KOPT-K1 (cell line): Measurements from ENCODE around the gene LUC7L.
"Not testable (repeated sequence)": the region's sequence is repeated elsewhere in the genome, so short reads cannot be mapped to it uniquely, and the experiment has no call there.

Source experiments
- H3K27ac ChIP-seq: fragments of 200-600 bp; sonication (generic); 2 replicates; pipeline ENCODE4 v1.5.1; 2016; ENCODE audit warnings: antibody characterized with exemption, mild to moderate bottlenecking, low read depth, low read length; ENCODE audit not compliant: poor library complexity, severe bottlenecking
- H3K36me3 ChIP-seq: fragments of 200-600 bp; sonication (generic); 2 replicates; pipeline ENCODE4 v1.5.1; 2017; ENCODE audit warnings: antibody characterized with exemption, mild to moderate bottlenecking, low read length, moderate library complexity; ENCODE audit not compliant: insufficient read depth
- H3K9me3 ChIP-seq: fragments of 200-600 bp; sonication (generic); 2 replicates; pipeline ENCODE4 v1.5.1; 2017; ENCODE audit warnings: antibody characterized with exemption, low read length, mild to moderate bottlenecking; ENCODE audit not compliant: insufficient read depth, poor library complexity, severe bottlenecking

The LUC7L gene

DNA sequence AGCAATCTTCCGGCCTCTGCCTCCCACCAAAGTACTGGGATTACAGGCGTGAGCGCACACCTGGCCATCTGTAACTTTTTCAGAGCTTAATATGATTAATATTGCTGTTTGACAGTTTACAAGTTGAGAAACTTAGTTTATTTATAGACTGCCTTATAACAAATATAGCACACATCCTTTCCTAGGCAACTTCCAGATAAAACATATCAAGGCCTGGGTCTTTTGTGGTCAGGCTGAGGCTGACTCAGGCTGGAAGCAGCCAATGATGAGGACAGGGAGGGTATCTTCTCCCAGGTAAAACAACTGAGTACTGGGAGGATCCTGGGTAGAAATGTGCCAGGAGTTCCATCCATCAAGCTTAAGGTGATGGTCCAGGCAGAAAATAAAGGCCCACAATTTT is 16.2 kb downstream of the LUC7L start:
- H3K27ac ChIP-seq = no peak overlapping the region
- H3K36me3 ChIP-seq = peaks cover 99% of the 10 kb centered on the region
- no peaks in the 10 kb centered on the region for H3K9me3 ChIP-seq

DNA sequence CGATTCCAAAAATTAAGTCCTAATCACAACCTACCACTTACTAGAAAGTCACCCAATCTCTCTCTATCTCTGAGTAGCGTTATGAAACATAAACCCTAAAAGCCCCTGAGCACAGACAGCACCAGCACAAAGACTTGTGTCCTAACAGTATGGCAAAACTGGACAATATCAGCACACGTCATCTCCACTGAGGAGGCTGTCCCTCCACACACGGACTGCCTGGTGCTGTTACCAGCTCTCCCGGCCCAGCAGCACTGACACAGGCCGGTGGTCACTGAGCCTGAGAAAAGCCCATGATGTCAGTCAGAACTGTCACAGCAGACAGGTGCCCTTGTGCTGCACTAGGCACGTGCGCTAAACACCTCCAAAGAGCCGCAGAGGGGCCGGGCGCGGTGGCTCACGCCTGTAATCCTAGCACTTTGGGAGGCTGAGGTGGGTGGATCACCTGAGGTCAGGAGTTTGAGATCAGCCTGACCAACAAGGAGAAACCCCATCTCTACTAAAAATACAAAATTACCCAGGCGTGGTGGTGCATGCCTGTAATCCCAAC is 17.5 kb downstream of the LUC7L start:
- H3K36me3 ChIP-seq = peaks cover 100% of the 10 kb centered on the region
- H3K9me3 ChIP-seq = not testable (repeated sequence)

DNA sequence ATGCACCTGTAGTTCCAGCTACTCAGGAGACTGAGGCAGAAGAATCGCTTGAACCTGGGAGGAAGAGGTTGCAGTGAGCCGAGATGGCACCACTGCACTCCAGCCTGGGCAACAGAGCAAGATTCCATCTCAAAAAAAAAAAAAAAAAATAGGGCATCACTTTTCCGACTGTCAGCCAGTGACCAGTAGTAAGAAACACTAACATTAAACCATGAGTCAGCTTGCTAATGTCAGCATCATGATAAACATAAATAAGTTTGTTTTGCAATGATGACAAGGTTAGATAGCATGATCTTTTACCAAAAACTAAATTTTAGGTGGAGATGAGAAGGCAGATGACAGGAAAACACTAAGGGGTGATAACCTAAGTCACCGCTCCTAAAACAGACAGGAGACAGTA is 19.9 kb downstream of the LUC7L start:
- not testable (repeated sequence) for H3K27ac ChIP-seq, H3K9me3 ChIP-seq
- H3K36me3 ChIP-seq = peaks cover 100% of the 10 kb centered on the region

More for the DNA sequence above, 17.5 kb downstream of the LUC7L start:
- not testable (repeated sequence) for H3K27ac ChIP-seq

DNA sequence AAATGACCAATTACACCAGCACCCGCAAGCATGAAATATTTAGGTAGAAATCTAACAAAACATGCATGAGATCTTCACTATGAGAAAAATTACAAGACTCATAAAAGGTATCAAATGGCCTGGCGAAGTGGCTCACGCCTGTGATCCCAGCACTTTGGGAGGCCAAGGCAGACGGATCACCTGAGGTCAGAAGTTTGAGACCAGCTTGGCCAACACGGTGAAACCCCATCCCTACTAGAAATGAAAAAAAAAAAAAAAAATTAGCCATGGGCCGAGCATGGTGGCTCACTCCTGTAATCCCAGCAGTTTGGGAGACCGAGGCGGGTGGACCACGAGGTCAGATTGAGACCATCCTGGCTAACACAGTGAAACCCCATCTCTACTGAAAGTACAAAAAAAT is 25.2 kb downstream of the LUC7L start:
- H3K27ac ChIP-seq, H3K9me3 ChIP-seq: not testable (repeated sequence)
- H3K36me3 ChIP-seq = peaks cover 100% of the 10 kb centered on the region

DNA sequence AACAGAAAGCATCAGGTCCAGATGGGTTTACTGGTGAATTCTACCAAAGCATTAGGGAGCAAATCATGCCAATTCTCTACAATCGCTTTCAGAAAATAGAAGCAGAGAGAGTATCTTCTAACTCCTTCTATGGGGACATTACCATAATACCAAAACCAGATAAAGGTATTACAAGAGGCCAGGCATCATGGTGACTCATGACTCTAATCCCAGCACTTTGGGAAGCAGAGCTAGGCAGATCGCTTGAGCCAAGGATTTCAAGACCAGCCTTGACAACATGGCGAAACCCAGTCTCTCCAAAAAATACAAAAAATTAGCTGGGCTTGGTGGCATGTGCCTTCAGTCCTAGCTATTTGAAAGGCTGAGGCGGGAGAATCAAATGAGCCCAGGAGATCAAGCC is 26.0 kb downstream of the LUC7L start:
- H3K27ac ChIP-seq = no peak overlapping the region
- no peaks in the 10 kb centered on the region for H3K9me3 ChIP-seq
- H3K36me3 ChIP-seq = peaks cover 100% of the 10 kb centered on the region

DNA sequence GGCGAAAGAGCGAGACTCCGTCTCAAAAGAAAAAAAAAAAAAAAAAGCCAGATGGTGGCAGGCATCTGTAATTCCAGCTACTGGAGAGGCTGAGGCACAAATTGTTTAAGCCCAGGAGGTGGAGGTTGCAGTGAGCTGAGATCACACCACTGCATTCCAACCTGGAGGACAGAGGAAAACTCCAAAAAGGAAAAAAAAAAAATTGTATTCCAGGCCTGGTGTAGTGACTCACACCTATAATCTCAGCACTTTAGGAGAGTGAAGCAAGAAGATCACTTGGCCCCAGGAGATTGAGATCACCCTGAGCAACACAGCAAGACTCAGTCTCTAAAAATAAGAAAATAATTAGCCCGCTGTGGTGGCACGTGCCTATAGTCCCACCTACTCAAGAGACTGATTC is 28.9 kb downstream of the LUC7L start:
- Histone ChIP-seq H3K36me3 (peaks cover 100% of the 10 kb centered on the region), H3K27ac (no peak overlapping the region)

DNA sequence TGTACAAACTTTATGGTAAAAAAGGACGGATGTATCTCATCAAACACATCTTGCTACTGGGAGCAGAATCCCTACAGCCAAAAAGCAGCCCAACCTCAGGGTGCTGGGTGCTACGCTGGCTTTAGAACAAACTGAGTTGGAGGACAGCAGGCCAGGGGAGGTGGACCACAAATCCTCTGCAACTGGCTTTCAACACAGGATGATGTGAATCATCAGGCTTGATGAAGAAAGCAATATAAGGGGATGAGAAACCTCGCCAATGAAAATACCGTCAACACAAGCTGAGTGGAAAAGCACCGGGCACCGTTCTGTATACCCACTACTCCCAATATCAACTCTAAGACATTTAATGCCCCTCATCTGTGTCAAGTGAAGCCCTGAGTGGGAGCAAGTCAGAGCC is 34.7 kb downstream of the LUC7L start:
- H3K9me3 ChIP-seq = no peaks in the 10 kb centered on the region
- no peak overlapping the region for H3K27ac ChIP-seq
- peaks cover 100% of the 10 kb centered on the region for H3K36me3 ChIP-seq

More for the DNA sequence above, 28.9 kb downstream of the LUC7L start:
- H3K9me3 ChIP-seq = no peaks in the 10 kb centered on the region

DNA sequence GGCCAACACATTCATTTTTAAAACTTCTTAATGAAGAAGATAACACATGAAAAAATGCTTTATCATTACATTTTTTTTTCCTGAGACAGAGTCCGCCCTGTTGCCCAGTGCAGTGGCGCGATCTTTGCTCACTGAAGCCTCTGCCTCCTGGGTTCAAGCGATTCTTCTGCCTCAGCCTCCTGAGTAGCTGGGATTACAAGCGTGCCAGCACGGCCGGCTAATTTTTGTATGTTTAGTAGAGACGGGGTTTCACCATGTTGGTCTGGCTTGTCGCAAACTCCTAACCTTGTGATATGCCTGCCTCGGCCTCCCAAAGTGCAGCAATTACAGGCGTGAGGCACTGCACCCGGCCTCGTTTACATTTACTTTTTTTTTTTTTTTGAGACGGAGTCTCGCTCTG is 35.8 kb downstream of the LUC7L start:
- H3K36me3 ChIP-seq = peaks cover 100% of the 10 kb centered on the region
- H3K27ac ChIP-seq = no peak overlapping the region
- no peaks in the 10 kb centered on the region for H3K9me3 ChIP-seq

DNA sequence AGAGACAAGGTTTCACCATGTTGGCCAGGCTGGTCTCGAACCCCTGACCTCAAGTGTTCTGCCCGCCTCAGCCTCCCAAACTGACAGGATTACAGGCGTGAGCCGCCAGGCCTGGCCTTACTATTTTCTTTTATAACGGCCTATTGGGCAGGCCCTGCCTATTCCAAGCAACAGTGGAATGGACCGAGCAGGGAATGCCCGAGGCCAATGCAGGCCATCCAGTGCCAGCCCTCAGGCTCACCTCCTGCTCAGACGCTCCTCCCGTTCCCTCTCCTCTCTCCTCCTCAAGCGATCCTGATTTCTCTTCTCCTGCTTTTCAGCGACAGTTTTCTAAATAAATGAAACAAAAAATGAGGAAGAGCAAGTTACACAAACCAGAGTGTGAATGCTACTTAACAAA is 36.6 kb downstream of the LUC7L start:
- no peaks in the 10 kb centered on the region for H3K9me3 ChIP-seq
- peaks cover 100% of the 10 kb centered on the region for H3K36me3 ChIP-seq
- H3K27ac ChIP-seq = no peak overlapping the region

DNA sequence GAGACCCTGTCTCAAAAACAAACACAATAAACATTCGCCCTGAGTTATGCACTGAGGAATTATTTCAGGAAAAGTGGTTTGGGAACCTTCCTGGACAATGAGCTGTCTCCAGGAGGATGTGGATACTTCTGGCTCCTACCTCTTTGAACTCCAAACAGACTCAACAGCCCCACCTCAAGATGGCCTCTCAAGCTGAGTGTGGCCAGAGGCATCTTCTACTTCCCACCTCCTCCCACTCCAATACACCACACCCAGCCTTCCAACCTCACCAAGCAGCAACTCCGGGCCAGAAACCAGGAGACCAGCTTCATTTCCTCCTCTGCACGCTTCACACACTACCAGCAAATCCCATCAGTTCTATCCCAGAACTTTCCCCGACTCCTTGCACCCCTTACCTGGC is 37.4 kb downstream of the LUC7L start:
- Histone ChIP-seq H3K36me3 (peaks cover 99% of the 10 kb centered on the region), H3K9me3 (peaks cover 4% of the 10 kb centered on the region), H3K27ac (no peak overlapping the region)

DNA sequence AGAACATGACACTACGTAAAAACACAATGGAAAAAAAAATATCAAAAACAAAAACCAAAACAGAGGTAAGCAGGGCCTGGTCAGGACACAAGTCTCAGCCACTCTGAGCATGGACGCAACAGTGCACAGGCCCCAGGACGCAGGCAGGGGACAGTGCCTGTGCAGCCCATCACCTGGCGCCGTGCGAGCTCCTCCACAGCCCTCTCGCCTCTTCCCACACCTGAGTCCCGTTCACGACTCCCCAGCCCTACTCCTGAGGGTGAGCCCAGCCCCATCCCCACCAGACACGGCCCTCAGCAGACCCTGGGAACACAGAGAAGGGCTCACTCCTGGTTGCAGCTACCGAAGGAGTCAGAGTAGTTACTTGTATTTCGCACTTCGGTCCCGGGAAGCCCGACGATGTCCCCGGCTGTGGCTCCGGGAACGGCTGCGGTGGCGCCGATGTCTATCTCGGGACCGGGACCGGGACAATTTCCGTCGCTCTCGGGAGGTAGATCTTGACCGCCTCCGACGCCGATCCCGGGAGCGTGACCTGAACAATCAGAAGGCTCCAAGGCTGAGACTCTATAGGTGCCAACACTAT is 39.6 kb downstream of the LUC7L start:
- peaks cover 4% of the 10 kb centered on the region for H3K9me3 ChIP-seq
- H3K27ac ChIP-seq = no peak overlapping the region
- peaks cover 90% of the 10 kb centered on the region for H3K36me3 ChIP-seq

DNA sequence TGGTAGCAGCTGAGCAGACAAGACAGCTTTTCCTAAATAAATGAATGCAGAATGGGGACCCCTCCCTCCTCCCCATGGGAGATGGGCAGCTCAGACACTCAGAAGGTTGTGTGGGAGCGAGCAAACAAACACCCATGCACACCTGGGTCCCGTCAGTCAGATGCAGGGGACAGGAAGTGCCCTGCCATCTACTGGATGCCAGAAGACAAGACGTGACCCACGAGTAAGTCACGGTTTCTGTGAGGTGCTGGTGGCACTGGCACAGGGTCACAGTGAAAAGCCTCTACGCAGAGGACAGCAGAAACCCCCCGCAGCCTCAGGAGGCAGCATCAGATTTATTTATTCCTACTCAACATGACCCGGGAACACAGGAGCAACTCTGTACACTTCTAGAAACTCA is 40.6 kb downstream of the LUC7L start:
- no peak overlapping the region for H3K27ac ChIP-seq
- peaks cover 4% of the 10 kb centered on the region for H3K9me3 ChIP-seq
- H3K36me3 ChIP-seq = peaks cover 89% of the 10 kb centered on the region

DNA sequence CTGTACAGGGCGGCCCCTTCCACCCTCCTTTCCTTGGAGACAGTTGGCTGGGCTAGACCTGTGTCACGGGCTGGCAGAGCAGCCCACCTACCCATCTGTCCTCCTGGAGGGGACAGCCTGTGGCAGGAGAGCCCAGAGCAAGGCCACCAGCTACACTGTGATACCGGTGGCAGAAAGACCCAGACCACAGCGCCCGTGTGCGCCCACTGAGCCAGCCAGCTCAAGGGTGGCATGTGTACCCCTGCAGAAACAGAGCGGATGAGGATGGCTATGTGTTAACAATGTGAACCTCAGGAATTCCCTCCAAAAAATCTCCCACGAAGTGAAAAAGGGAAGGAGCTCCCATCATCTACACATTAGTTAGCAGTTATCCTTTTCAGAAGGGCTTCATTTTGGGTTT is 41.9 kb downstream of the LUC7L start:
- no peak overlapping the region for H3K27ac ChIP-seq
- peaks cover 87% of the 10 kb centered on the region for H3K36me3 ChIP-seq
- peaks cover 4% of the 10 kb centered on the region for H3K9me3 ChIP-seq

DNA sequence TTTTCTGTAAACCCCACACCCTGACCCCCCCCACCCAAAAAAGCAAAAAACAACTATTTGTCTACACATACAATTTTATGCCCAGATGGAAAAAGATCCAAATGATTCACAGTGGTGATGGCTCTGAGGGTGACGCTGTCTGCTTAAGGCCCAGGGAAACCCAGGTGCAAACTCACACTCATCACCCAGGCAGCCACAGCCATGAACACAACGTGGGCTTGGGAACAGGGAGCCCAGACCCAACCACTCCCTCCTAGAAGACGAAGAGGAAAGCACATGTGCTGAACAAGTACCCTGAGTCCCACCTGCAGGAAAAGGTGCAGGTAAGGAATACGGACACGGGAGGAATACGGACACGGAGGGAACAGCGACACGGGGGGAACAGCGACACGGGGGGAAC is 43.6 kb downstream of the LUC7L start:
- Histone ChIP-seq H3K36me3 (peaks cover 70% of the 10 kb centered on the region), H3K27ac (no peak overlapping the region), H3K9me3 (peaks cover 4% of the 10 kb centered on the region)

DNA sequence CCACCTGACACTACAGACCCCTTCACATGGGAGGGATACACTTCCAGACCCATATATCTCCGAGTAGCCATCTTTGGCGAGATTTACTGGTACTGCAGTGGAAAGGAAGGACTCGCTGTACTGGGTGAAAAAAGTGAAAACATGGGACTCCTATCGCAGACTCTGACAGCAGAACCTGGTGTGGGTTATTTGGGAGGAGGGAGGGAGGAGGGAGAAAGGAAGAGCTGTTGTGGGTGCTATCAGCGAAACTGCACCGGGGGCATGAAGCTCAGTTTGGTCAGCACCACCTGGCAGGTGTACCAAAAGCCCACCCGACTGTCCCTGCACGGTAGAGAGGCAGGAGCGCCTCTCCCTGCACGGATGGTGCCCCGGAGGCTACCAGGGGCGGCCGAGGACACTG is 44.0 kb downstream of the LUC7L start:
- Histone ChIP-seq H3K36me3 (peaks cover 66% of the 10 kb centered on the region), H3K27ac (no peak overlapping the region), H3K9me3 (peaks cover 4% of the 10 kb centered on the region)

DNA sequence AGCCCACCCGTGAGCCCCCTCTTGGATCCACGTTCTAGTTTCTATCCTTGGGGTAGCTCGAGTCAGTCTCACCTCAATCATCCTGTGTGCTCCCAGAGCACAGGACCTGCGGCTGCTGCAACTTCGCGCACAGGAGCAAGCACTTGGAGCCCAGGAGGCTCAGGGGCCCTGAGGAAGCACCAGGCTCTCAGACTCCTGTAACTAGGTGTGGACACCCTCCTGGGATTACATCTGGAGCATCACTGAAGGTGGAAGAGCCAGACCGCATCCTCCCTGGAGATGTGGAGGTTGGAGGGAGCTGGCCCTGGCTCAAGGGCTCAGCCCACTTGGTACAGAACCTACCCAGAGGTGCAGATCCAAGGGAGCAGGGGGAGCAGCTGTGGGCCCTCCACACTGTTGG is 46.2 kb downstream of the LUC7L start:
- Histone ChIP-seq H3K9me3 (peaks cover 4% of the 10 kb centered on the region), H3K27ac (no peak overlapping the region), H3K36me3 (peaks cover 43% of the 10 kb centered on the region)
